NK-92 (cell line): ENCODE results near the gene PALB2.
"Not testable (repeated sequence)": the region's sequence is repeated elsewhere in the genome, so short reads cannot be mapped to it uniquely, and the experiment has no call there.

ENCODE experiments used
- DNase-seq: peaks from one replicate; lab custom pipeline; 2025; ENCODE audit not compliant: unreplicated experiment; lab: John Stamatoyannopoulos, UW

The PALB2 gene

GRCh38 chr16:23650674-23651416 is 9.7 kb upstream of the PALB2 start:
- no peak for DNase-seq

- DNase-seq, result no peak
These were observed 1.2 kb upstream of the PALB2 start for GRCh38 chr16:23642246-23642774.

DNA sequence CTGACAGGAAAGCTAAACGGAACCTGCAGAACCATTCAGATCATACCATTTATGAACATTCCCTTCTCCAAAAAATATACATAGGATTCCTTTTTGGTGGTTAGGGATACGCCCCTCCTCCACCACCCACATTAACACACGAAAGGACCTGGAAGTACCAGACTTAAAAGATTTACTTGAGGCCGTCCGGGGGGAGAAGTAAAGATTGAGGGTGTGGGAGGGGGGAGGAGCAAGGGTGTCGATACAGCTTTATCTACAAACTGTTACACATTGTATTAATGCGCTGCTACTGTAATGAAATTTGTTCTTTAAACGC is 537 bp downstream of the PALB2 start:
- DNase-seq, result no peak

DNA sequence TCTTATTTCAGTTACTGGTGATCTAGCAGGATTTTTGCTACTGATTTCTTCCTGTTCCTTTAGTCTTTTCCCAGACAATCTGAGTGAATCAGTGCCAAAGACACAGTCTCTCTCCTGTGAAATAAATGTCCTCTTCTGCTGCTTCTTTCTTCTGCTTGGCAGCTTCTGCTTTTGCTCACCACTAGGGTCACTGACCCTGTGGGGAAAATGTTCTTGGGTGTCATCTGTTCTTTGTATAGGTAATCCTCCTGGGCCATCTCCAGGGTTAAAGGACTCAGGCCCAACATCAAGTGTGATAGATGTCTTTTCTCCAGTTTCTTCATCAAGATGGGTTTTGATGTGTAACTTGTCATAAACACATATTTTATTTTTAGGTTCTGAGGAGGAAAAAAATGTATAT is 5.2 kb downstream of the PALB2 start:
- no peak for DNase-seq

GRCh38 chr16:23634461-23635036 is 6.6 kb downstream of the PALB2 start:
- no peak for DNase-seq

- not testable (repeated sequence) for DNase-seq
These were observed 9.2 kb downstream of the PALB2 start for GRCh38 chr16:23631874-23632273.

DNA sequence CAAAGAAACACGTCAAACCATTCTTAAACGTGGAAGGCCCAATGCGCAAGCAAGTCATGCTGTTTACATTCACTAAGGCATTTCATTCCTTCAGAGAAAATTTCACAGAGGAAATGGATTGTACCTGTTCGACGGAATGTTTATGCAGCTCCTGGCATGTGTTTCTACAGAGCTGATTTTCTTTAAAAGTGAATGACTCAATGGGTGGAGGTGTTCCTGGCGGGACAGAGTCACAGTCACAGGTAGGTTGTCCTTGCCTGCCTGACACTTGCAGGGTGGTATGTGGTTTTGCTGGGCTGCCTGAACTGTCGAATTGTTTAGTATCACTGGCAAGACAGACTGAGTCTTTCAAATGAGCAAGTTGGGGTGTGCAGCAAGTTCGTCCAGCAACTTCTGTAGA is 11.6 kb downstream of the PALB2 start:
- DNase-seq, result no peak

GRCh38 chr16:23624092-23624491 is 17.0 kb downstream of the PALB2 start:
- no peak for DNase-seq

- DNase-seq, result no peak
These were observed 25.3 kb downstream of the PALB2 start for GRCh38 chr16:23615805-23616204.

DNA sequence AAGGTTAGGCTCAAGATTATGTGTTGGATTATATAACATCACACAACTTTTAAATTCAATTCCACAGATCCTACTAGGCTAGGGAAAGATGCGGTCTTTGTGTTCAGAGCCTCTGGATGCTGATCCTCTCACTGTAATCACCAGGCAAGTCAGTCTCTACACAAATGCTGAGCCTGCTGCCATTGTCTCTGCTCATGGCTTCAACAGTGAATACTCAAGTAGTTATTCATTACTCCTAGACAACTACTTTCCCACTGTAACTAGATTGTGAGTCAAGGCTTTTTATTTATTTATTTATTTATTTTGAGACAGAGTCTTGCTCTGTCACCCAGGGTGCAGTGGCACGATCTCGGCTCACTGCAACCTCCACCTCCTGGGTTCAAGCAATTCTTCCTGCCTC is 29.2 kb downstream of the PALB2 start:
- DNase-seq, result no peak

DNA sequence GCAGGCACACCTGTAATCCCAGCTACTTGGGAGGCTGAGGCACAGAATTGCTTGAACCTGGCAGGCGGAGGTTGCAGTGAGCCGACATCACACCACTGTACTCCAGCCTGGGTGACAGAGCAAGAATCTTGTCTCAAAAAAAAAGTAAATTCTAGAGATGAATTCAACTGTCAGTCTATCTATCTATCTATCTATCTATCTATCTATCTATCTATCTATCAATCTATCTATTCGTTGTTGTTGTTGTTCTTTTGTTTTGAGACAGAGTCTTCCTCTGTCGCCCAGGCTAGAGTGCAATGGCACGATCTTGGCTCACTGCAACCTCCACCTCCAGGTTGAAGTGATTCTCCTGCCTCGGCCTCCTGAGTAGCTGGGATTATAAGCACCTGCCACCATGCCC is 30.2 kb downstream of the PALB2 start:
- DNase-seq, result not testable (repeated sequence)

GRCh38 chr16:23609929-23610328 is 31.2 kb downstream of the PALB2 start:
- no peak for DNase-seq

DNA sequence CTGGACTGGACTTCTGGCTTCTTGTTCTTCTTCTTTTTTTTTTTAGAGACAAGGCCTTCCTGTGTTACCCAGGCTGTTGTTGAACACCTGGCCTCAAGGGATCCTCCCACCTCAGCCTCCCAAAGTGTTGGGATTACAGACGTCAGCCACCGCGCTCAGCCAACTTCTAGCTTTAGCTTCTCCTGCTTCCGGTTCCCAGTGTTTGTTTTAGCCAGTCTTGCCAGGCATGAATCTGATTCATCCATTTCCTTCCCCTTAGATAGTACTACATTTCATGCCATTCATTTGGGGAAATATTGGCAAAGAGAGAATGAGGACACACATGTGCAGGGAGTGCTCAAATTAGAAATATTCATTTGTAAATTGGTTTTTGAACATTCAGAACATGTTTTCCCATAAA is 32.9 kb downstream of the PALB2 start:
- DNase-seq, result no peak

GRCh38 chr16:23607726-23608125 is 33.4 kb downstream of the PALB2 start:
- no peak for DNase-seq

GRCh38 chr16:23597003-23597756 is 43.9 kb downstream of the PALB2 start:
- DNase-seq, result no peak

DNA sequence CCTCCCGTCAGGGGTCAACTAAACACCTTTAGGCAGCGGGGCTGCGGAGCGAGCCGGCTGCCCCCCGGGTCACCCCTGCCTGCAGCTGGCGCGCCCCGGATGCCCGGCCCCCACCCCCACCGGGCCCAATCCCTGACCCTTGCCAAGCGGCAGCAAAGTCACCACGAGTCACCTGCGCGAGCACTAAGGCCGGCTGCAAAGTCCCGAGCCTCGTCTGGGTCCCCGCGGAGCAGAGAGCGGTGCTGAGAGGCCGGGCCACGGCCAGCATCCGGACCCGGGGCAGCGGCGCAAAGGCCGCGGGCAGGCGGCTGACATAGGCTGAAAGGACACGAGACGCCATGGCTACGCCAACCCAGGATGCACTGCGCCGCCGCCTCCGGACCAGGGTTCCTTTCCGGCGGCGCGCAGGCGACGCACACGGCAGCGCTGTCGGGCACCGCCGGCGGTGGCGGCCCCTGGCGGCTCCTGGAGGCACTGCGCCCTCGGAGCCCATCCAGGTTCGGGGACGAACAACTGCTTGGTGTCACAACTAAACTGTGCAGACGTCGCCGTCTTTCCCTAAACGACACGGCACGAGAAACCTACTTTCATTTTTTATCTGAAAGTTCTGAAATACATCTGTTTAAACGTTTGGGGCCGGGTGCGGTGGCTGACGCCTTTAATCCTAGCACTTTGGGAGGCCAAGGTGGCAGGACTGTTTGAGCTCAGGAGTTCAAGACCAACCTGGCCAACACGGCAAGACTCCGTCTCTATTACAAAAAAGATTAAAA is 45.0 kb downstream of the PALB2 start, which contains the start of gene NDUFAB1:
Gene NDUFAB1, minus strand, starts transcription at position 366 of the 770 bp plus-strand sequence. Its CDS starts 26 bp downstream, at position 340.
- DNase-seq, result peak; percentile 16

GRCh38 chr16:23595246-23595950 is 45.7 kb downstream of the PALB2 start:
- no peak for DNase-seq

DNA sequence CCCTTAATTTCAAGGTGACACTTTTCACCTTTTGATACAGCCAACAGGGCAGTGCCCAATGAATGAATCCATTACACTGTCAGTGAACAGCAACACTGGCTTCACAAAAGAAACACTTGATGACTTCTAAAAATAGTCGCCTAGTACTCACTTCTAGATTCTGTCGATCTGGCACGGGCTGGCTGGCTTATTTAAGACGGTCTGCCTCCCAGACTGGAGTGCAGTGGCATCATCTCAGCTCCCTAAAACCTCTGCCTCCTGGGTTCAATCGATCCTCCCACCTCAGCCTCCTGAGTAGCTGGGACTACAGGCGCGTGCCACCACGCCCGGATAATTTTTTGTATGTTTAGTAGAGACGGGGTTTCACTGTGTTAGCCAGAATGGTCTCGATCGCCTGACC is 46.9 kb downstream of the PALB2 start:
- no peak for DNase-seq

DNA sequence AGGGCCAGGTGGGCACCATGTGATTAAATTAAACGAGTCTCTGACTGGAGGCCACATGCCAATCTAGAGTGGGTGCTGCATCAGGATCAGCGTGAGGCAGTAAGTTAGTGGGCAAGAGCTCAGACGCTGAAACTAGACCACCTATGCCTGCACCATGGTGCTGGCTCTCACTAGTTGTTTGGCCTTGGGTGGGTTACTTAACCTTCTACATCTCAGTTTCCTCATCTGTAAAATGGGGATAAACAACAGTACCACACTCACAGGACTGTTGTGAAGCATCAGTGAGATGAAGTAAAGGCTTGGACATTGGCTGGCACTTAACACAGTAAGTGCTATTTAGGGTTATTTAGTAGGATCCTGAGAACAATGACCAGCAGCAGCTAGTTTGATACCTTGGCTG is 50.9 kb downstream of the PALB2 start:
- no peak for DNase-seq

DNA sequence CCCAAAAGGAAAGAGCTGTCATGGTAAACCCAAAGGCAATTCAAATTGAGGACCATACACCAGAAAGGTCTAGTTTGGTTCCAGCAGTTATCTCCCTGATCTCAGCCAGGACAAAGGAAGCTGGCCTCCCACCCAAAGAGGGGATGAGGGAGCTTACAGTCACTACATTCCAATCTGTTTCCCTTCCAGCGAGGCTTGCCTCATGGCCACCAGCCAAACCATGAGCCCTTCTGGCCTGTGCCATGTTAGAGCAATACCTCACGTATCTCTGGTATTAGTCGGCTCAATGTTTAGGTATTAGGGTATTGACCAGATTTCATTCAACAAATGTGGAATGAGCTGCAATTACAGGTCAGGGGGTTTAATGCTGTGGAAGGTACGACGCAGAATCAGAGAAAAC is 53.4 kb downstream of the PALB2 start:
- no peak for DNase-seq
